HG02973 (cell line): ENCODE results near the gene AQR.
"Not testable (repeated sequence)": the region's sequence is repeated elsewhere in the genome, so short reads cannot be mapped to it uniquely, and the experiment has no call there.

Experiments
- ATAC-seq: cut with Tn5 transposase; IDR thresholded peaks from one replicate; pipeline ENCODE4 v1.9.1; 2021; ENCODE audit warnings: moderate library complexity; ENCODE audit not compliant: unreplicated experiment

The AQR gene

GRCh38 chr15:34820110-34820509 lies 149.4 kb downstream of the AQR start:
- no peak for ATAC-seq

- no peak for ATAC-seq
Measured at GRCh38 chr15:34818526-34818925, 151.0 kb downstream of the AQR start.

- no peak for ATAC-seq
Measured at GRCh38 chr15:34815836-34816235, 153.7 kb downstream of the AQR start.

GRCh38 chr15:34813446-34814190 lies 155.9 kb downstream of the AQR start:
- ATAC-seq = no peak

GRCh38 chr15:34812868-34813365 lies 156.6 kb downstream of the AQR start:
- not testable (repeated sequence) for ATAC-seq

GRCh38 chr15:34812369-34812768 lies 157.2 kb downstream of the AQR start:
- no peak for ATAC-seq

GRCh38 chr15:34810443-34811129 lies 159.0 kb downstream of the AQR start:
- ATAC-seq = no peak

GRCh38 chr15:34809186-34809585 lies 160.4 kb downstream of the AQR start:
- no peak for ATAC-seq

- ATAC-seq = no peak
Measured at GRCh38 chr15:34808016-34808415, 161.5 kb downstream of the AQR start.

GRCh38 chr15:34807241-34807640 lies 162.3 kb downstream of the AQR start:
- ATAC-seq = not testable (repeated sequence)

- ATAC-seq = no peak
Measured at GRCh38 chr15:34804776-34805175, 164.8 kb downstream of the AQR start.

GRCh38 chr15:34804113-34804512 lies 165.4 kb downstream of the AQR start:
- no peak for ATAC-seq

- ATAC-seq = no peak
Measured at GRCh38 chr15:34802803-34803750, 166.5 kb downstream of the AQR start.

GRCh38 chr15:34802371-34802770 lies 167.2 kb downstream of the AQR start:
- ATAC-seq = no peak
